VCaP (cell line): ENCODE data around the gene OTOP3.

ENCODE experiments used
- H3K27ac ChIP-seq: fragments of 450-650 bp; 2 replicates; pipeline ENCODE4 v1.5.1; 2017
- CTCF ChIP-seq: fragments of 450-650 bp; conservative IDR thresholded peaks from 2 replicates; pipeline ENCODE4 v1.5.1; 2017; ENCODE audit warnings: mild to moderate bottlenecking, moderate library complexity

Gene OTOP3

GRCh38 chr17:74935585-74936469 is at the start of gene OTOP3:
TSS of gene OTOP3 (plus strand) at chr17:74935898. CDS start at chr17:74935922, 24 bp downstream.
- TF ChIP-seq CTCF = no peak

GRCh38 chr17:74888469-74888868 is 47.2 kb upstream of the OTOP3 start:
- no peak overlapping the region for H3K27ac ChIP-seq
- no peak for TF ChIP-seq CTCF

More at GRCh38 chr17:74935585-74936469, at the start of gene OTOP3:
- H3K27ac ChIP-seq = peak within 1 kb of the TSS; percentile 53; the same call in 1 of the 2 replicates

- TF ChIP-seq CTCF = no peak
- H3K27ac ChIP-seq = no peak overlapping the region
These were observed 45.1 kb upstream of the OTOP3 start for GRCh38 chr17:74890554-74890953.

GRCh38 chr17:74892013-74892841 is 43.5 kb upstream of the OTOP3 start:
- peak; percentile 24; the same call in 1 of the 2 replicates for TF ChIP-seq CTCF
- H3K27ac ChIP-seq = no peak overlapping the region

GRCh38 chr17:74892974-74893911 is 42.5 kb upstream of the OTOP3 start, which contains the start of gene FADS6:
TSS of gene FADS6 (minus strand) at chr17:74893633. CDS start at chr17:74893595, 38 bp downstream.
- TF ChIP-seq CTCF = no peak
- no peak within 1 kb of the TSS; the same call in 1 of the 2 replicates for H3K27ac ChIP-seq

GRCh38 chr17:74893936-74894671 is 41.6 kb upstream of the OTOP3 start:
- no peak for TF ChIP-seq CTCF
- no peak overlapping the region for H3K27ac ChIP-seq
